HG03520 (cell line): ENCODE data around the gene GPX8.

Source experiments
- ATAC-seq: cut with Tn5 transposase; IDR thresholded peaks from one replicate; pipeline ENCODE4 v1.9.1; 2021; ENCODE audit warnings: mild to moderate bottlenecking, moderate library complexity; ENCODE audit not compliant: unreplicated experiment

Gene GPX8

DNA sequence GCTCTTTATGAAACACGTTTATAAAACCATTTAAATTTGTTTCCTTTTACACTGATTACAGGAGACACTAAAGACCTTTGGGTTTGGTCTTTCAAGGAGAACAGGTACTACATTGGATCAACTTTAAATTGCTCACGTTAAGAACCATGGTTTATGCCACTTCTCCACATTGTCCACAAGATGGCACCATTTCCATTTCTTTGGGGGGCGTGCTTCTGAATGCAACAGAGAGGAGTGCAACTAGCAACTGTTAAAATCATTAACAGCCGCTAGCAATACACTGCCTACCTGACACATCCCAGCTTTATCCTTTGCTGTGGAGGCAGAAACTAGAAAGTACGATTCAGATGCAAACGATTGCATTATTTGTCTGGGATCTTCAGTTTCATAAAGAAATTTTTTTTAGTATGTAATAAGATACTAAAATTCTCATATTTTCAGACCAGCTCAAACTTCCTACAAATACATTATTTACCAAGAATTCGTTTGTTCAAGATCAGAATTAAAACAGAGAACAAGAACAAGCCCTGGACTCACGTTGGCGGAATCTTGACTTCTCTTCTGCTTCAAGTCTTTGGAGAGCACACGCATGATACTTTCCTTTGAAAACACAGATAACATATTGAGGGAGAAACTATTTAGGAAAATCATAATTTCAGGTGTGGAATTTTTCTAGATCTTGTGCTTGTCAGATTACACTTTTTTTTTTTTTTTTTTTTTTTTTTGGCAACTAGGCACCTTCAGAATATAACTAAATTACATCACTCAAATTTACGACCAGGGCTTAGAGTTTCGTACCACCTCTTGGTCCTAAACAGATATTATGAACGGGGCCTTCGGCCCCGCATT, 12.3 kb downstream of the GPX8 start:
- peak; percentile 54 for ATAC-seq

DNA sequence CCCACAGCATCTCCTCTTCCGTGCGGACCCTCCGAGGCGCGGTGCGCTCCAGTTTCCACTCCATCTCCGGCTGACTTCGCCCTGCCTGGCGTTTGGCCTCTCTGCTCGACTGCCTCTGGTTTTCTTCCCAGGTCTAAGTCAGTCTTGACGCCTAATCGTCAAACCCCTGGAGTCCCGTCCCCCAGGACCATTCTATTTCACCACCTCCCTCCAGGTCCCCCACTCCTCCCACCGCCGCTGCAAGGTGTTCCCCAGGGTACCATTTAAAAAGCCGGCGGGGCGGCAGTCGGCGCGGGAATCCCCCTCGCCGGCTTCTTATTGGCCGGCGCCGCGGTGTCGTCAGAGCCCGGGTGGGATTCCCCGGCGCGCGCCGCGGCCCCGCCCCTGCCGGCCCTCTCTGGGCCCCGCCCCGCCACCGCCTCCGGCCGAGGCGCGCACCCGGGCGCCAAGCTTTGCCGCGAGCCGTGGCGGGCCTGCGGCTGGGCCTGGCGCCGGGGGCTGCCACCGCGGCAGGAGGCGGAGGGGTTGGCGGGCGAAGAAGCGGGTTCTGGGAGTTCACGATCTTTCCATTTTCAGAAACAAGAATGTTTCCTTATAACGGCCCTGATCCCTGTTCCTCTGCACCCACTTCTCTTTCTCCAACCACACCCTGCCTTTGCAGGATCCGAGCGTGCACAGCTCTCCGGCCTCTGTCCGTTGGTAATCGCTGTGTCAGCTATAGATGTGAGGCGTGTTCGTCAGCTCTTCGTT, 13.1 kb downstream of the GPX8 start, which contains the start of gene CDC20B:
Gene CDC20B, minus strand, starts transcription at position 241 of the 750 bp plus-strand sequence. Its CDS starts 177 bp downstream, at position 64.
- ATAC-seq, result peak; percentile 84

DNA sequence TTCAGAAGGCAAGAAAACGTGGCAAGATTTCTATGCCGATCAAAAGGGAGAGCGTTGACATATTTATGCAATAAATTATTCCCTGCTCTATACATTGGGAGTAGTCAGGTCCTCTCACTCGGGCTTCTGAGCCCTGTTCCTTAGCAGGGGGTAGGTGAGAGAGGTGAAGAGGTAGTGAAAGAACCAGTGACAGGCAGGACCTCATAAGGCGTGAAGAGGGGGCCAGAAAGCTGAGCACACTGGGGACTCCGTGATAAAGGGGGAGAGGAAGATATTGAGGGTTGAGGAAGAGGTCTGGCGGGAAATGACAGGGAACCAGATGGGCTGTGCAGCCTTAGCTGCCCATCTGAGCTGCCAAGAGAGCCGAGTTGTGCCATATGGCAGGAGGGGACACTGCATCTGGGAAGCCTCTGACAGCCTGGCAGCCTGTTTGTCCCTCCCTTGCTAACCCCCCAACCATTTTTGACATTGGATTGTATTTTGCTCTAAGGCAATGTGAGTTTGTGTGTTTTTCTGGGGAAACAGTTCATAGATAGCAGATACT, 13.8 kb downstream of the GPX8 start:
- no peak for ATAC-seq

DNA sequence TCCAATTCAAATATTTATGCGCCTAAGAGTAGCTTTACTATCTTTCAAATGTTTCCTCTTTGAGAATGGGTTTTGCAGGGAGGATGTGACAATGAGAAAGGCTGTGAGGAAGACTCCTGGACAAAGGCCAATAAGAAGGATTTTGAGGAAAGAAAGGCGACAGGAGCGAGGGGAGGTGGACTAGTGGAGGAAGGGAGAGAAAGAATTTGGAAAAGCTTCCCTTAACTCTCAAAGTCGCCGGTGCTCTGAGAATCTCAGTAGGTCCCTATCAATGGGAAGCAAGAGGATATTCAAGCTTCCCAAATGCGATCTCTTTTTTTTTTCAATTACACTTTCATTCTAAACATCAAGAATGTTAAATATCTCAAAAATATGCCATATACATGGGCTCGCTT, 15.8 kb downstream of the GPX8 start:
- ATAC-seq, result no peak

DNA sequence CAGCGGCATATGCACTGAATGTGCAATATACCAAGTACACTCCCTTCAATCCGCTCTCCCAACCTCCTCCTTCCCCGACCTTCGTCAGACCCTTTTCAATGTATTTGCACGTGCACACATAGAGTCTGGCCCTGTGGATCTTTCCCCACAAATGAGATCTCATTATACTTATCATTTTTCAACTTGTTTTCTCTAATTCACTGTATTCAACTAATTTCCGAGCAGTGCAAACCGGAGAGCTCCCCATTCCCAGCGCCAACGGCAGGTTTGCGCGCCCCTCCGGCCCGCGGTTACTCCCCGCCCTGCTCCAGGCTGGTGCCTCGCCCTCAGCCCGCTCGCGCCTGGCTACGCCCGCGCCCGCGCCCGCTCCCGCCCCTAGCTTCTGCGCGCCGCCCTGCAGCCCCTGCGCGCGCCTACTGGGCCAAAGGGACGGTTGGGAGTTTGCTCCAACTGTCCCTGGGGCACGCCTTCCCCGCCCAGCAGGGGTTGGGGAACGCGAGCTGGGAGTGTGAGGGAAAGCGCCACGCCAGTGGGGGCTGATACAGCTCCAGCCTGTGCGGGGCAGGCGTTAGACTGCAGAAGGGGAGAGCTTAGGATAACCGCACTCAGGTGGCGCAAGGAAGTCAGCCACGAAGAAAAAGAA, 16.3 kb downstream of the GPX8 start:
- no peak for ATAC-seq

DNA sequence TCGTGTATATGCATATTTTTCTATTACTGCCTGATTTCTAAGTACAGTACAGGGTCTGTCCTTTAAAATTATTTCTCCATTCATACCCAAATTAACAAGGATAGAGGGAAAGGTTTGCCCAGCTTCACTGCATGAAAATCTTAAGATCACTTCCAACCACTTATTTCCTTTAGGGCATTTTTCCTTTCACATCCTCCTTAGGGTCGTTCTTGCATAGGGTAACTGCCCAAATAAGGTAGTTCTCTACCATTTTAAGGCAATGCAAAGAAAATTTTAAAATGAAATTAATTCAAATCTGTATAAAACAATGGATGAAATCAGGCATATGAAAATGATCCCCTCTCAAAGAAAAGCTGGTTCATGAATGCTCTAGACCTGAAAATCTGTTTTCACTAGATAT, 17.1 kb downstream of the GPX8 start:
- no peak for ATAC-seq

DNA sequence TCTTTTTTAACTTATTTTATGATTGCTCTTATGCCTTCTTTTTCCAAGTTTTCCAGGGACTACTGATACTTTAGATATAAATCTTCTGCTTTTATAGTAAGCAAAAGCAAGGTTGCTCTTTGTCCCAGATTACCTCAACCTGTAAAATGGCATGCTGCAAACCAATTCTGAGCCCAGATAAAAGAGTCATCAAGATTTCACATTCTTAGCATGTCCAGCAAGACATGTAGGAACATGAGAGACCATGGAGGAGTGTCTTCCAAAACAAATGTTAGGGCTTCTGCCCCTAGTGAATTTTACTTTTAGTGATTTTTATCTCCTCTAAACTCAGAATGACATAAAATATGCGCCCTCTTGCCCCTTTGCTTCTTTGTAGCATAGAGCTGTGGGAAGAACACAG, 20.0 kb downstream of the GPX8 start:
- ATAC-seq, result no peak

DNA sequence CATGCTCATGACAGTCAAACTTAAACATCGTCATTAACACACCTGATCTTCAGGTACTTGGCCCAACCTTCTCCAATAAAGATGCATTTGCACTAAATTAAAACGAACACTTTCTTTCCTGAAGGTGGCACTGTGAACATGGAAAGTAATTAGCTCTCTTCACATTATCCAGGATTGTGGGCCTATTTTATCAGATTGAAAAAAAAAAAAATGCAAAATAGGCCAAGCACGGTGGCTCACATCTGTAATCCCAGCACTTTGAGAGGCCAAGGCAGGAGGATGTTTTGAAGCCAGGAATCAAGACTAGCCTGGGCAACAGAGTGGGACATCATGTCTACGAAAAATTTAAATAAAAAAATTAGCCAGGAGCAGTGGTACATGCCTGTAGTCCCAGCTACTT, 27.4 kb downstream of the GPX8 start:
- no peak for ATAC-seq

DNA sequence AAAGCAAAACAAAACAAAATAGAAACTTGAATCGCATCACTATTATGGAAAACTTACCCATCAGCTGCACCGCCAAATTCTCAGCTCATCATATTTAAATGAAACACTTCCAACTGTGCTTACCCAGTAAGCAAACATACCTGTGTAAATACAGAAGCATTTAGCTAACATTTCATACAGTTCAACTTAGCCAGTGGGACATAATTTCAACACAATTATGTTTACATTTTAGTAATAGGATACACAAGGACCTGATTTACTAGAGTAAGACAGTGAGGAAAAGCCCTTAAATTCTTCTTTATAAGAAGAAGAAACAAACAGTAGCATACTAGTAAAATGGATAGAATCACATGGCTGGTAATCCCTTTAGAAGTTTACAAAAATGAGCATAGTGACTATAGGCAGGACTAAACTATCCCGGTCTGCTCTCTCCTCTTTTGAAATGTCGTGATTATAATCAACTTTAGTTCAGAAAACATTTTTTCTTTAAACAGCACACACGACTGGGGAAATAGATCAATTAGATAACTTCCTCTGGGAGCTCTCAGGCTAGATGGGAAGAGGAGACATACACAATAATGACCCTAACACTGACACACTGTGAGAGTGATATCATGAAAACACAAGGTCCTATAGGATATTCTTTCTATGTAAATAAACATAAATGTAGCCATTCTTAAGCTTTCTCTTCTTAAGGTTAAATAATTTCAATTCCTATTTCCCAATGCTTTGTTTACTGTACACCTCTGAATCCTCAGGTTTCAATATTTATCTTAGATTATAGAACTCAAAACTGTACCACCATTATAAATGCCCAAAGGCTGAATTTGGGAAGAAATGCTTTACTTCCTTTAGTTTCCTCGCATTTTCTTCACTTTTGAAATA, 28.9 kb downstream of the GPX8 start:
- ATAC-seq, result no peak

DNA sequence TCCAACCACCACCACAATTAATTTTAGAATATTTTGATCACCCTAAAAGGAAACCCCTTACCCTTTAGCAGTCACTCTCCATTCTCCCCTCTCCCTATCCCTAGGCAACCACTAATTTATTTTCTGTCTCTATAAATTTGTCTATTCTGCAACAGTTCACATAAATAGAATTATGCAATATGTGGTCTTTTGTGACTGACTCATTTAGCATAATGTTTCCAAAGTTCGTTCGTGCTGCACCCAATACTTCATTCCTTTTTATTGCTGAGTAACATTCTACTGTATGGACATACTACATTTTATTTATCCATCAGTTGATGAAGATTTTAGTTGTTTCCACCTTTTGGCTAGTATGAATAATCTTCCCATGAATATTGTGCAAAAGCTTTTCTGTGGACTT, 31.2 kb downstream of the GPX8 start:
- ATAC-seq, result no peak

DNA sequence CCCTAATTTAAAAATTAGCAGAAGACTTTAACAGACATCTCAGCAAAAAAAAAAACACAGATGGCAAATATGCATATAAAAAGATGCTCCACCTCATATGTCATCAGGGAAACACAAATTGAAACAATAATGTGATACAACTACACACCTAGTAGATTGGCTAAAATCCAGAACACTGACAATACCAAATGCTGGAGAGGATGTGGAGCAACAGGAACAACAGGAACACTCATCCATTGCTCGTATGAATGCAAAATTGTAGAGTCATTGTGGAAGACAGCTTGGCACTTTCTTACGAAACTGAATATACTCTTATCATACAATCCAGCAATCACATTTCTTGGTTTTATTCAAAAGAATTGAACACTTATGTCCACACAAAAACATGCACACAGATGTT, 45.0 kb downstream of the GPX8 start:
- ATAC-seq, result no peak

DNA sequence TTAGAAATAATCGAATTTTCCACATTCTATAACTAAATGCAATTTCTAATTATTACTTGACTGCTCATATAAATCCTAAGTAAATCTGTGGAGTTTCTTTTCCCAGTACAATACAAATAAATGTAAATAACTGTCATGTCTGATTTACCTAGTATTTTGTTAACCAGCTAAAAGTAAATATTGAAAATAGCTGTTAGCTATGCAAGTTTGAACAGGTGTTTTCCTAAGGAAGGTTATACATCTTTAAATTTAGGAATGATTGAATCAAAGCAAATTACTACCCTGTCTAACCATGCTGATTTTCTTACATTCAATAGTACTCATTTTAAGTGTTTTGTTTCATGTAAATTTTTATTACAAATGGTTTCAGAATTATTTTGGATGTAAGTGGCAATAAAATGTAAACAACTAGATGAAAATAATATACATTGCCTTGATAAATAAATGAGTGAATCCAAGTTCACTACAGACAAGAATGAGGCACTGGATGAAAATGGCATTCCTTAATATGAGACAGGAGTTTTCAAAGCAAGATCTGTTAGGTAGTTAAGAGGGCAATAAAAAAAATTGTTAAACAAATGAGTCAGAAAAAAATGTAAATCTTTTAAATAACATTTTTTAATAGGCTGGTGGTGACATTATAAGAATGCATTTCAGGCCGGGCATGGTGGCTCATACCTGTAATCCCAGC, 51.4 kb downstream of the GPX8 start:
- no peak for ATAC-seq
